Ascending aorta (tissue), 2 donors: Measurements from ENCODE around the gene PCBP3. TPM values are rescaled to one million over a fixed set of nuclear protein-coding genes. Genes with fewer than 3 reads are reported as not detected.
"Not testable (repeated sequence)": the region's sequence is repeated elsewhere in the genome, so short reads cannot be mapped to it uniquely, and the experiment has no call there.

ENCODE experiments used
- DNase-seq, 2 donors: peaks; one replicate each; pipeline ENCODE4 v3.0.0-alpha.2; 2019; ENCODE audit warnings: low spot score in 2 of 2
- H3K27ac ChIP-seq, 2 donors: fragments of 200-600 bp; sonication (generic); one replicate each; pipeline ENCODE4 v1.5.1; 2016 to 2017; ENCODE audit warnings: mild to moderate bottlenecking in 1 of 2
- H3K27me3 ChIP-seq: fragments of 200-600 bp; sonication (generic); one replicate; pipeline ENCODE4 v1.5.1; 2017
- H3K36me3 ChIP-seq, 2 donors: fragments of 200-600 bp; sonication (generic); one replicate each; pipeline ENCODE4 v1.5.1; 2016
- H3K4me1 ChIP-seq, 2 donors: fragments of 200-600 bp; sonication (generic); one replicate each; pipeline ENCODE4 v1.5.1; 2016 to 2017; ENCODE audit warnings: mild to moderate bottlenecking in 1 of 2
- H3K4me3 ChIP-seq, 2 donors: fragments of 200-600 bp; sonication (generic); one replicate each; pipeline ENCODE4 v1.5.1; 2016 to 2017; ENCODE audit warnings: mild to moderate bottlenecking in 1 of 2
- H3K9me3 ChIP-seq, 2 donors: fragments of 200-600 bp; sonication (generic); one replicate each; pipeline ENCODE4 v1.5.1; 2016
- intact Hi-C: fragments of 100-400 bp; cut with DNase I; formaldehyde crosslinking; loops from one replicate; pipeline ENCODE4 v1.15.1; 2023
- total RNA-seq: library from RNA; depleted of rRNA; stranded (reverse); fragments of >200 nt; gene quantifications from one replicate; pipeline ENCODE4 v1.1.0, GENCODE V29; 2016
- TF ChIP-seq, protein P1 (sequence below), 3 experiments: fragments of 200-600 bp in 2 of 3; fragments of 450-650 bp in 1 of 3; sonication (generic) in 2 of 3; IDR thresholded peaks; one replicate each; pipeline ENCODE4 v1.5.1; 2016 to 2019; ENCODE audit warnings: antibody characterized with exemption in 3 of 3, mild to moderate bottlenecking in 1 of 3, moderate library complexity in 1 of 3

Gene PCBP3
- total RNA-seq, 1 donor from 2014 or later = not detected

DNA sequence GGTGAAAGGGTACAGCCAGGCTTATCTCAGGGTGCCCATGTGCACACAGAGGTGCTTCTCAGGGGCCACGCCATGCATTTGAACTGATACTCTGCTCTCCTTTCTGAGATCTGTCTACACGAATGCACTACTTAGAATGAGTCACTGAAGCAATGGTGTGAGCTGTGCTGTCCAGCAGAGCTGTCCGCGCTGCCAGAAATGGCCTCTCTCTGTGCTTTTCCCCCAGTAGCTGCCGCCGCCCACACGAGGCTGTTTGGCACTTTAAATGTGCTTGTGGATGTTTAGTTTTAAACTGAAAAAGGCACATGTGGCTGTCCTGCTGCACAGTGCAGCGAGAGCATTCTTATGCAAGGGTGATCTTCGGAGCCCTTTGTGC lies 250.9 kb downstream of the PCBP3 start:
- no peaks in the 10 kb centered on the region for H3K27me3 ChIP-seq
- H3K4me3 ChIP-seq = no peak overlapping the region
- H3K9me3 ChIP-seq = no peaks in the 10 kb centered on the region
- DNase-seq = no peak
- H3K4me1 ChIP-seq = peaks cover 0 to 4% of the 10 kb centered on the region in 2 donors
- intact Hi-C loops = no loop called here
- TF ChIP-seq, protein P1, sequence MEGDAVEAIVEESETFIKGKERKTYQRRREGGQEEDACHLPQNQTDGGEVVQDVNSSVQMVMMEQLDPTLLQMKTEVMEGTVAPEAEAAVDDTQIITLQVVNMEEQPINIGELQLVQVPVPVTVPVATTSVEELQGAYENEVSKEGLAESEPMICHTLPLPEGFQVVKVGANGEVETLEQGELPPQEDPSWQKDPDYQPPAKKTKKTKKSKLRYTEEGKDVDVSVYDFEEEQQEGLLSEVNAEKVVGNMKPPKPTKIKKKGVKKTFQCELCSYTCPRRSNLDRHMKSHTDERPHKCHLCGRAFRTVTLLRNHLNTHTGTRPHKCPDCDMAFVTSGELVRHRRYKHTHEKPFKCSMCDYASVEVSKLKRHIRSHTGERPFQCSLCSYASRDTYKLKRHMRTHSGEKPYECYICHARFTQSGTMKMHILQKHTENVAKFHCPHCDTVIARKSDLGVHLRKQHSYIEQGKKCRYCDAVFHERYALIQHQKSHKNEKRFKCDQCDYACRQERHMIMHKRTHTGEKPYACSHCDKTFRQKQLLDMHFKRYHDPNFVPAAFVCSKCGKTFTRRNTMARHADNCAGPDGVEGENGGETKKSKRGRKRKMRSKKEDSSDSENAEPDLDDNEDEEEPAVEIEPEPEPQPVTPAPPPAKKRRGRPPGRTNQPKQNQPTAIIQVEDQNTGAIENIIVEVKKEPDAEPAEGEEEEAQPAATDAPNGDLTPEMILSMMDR (IDR thresholded peaks at IDR 0.05) = no peak
- no peak overlapping the region for H3K27ac ChIP-seq
- H3K36me3 ChIP-seq = no peaks in the 10 kb centered on the region

DNA sequence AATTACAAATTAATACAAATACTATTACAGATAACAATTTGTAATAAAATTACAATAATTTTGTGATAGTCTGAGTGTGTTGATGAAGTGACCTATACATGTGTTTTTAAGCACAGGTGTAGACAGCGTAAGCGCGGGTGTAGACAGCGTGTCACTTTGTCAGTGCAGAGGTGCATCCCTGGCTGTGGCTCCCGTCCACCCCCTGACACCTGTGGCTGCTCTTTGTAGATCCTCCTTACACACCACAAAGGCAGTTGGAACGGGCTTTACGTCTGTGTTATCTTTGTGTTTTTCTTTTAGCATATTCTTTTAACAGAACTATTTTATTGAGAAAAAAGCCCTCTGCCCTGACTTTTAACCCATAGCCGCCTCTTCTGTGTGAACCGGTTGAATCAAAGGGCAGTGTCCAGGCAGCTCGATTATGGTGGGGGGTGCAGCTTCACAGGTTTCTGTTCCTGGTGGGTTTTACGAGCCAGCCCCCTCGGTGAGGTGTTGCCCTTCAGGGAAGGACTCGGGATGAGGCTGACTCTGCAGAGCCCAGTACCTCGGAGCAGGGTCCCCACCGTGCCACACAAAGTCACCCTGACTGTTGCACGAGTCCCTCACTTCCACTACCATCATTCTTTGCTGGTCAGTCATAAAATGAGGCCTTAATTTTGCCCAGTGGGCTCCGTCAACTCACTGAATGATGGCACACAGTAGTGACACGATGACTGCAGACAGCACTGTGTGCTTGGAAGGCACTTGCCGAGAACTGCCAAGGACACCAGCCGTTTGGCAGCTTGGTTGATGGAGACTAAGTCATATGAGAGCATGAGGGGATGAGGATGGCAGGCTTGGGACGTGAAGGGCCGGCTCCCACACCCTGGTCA lies 251.6 kb downstream of the PCBP3 start:
- Histone ChIP-seq H3K9me3 (no peaks in the 10 kb centered on the region), H3K27me3 (no peaks in the 10 kb centered on the region), H3K4me1 (peaks cover 0 to 4% of the 10 kb centered on the region in 2 donors), H3K36me3 (no peaks in the 10 kb centered on the region), H3K4me3 (no peak overlapping the region), H3K27ac (no peak overlapping the region)
- TF ChIP-seq, protein P1 (IDR thresholded peaks at IDR 0.05) = no peak
- DNase-seq = no peak
- intact Hi-C loops = no loop called here

DNA sequence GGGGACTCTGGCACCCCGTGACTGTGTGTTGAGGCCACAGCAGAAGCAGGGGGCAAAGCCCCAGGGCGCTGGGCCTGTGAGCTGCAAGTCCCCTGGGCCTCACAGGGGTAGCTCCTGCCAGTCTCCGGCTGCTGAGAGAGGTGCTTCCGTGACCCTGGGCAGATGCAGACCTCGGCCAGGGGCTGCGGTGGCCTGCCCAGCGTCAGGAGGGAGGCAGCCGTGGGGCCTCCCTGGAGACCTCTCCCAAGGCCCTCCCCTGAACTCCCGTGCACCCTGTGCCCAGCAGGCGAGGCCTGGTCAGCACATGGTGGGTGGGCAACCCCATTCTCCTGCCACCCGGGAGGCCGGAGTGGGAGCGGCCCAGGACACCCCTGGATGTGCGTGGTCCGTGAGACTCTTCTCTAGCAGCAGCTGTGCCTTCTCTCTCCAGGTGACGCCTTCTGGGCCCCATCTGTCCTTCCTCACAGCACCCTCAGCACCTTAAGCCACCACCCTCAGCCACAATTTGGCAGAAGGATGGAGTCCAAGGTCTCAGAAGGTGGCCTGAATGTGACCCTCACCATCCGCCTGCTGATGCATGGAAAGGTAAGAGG lies 252.3 kb downstream of the PCBP3 start:
- peaks cover 0 to 4% of the 10 kb centered on the region in 2 donors for H3K4me1 ChIP-seq
- intact Hi-C loops = no loop called here
- DNase-seq = no peak
- TF ChIP-seq, protein P1 (IDR thresholded peaks at IDR 0.05) = no peak
- no peaks in the 10 kb centered on the region for H3K9me3 ChIP-seq
- no peak overlapping the region for H3K4me3 ChIP-seq
- no peaks in the 10 kb centered on the region for H3K36me3 ChIP-seq
- no peaks in the 10 kb centered on the region for H3K27me3 ChIP-seq
- no peak overlapping the region for H3K27ac ChIP-seq

DNA sequence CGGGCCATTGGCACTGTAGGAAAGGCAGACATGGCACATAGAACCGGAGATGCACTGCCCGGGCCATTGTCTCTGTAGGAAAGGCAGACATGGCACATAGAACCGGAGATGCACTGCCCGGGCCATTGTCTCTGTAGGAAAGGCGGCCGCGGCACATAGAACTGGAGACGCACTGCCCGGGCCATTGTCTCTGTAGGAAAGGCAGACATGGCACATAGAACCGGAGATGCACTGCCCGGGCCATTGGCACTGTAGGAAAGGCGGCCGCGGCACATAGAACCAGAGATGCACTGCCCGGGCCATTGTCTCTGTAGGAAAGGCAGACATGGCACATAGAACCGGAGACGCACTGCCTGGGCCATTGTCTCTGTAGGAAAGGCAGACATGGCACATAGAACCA lies 252.9 kb downstream of the PCBP3 start:
- H3K9me3 ChIP-seq, H3K27ac ChIP-seq, H3K4me3 ChIP-seq, intact Hi-C loops, H3K27me3 ChIP-seq, H3K4me1 ChIP-seq, DNase-seq, H3K36me3 ChIP-seq: not testable (repeated sequence)

DNA sequence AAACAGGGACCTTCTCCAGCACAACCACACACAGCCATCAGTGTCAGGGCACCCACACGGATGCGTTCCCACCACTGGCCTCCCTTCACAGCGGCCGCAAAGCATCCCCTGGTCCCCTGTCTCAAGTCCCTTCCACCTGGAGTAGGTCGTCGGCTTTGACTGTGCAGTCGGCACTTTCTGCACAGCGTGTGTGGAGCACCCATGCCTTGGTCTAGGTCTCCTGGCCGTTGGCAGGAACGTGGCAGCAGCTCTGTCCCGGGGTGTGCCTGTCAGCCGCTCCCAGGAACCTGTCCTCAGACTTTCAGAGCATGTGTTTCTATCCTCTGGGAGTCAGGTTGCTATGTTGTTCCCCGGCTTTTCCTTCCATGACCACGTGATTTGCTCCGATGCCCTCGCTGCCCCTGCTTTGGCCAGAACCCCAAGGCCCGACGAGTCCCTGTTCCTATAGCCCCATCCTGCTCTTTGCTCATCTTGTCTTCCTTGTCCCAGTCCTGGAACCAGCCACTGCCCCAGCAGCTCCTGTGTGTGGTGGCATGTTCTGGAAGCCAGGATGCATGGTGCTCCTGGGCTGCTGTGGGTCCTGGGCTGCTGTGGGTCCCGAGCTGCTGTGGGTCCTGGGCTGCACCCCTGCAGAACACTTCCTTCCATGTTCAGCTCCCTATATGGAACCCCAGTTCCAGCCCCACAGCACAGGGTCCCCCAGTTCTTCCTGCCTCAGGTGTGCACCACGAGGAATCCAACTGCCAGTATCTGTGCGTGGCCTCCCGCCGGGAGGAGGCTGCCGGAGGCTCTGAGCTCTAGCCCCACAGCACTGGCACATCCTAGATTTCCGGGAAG lies 253.9 kb downstream of the PCBP3 start:
- intact Hi-C loops = no loop called here
- no peaks in the 10 kb centered on the region for H3K36me3 ChIP-seq
- peaks cover 0 to 4% of the 10 kb centered on the region in 2 donors for H3K4me1 ChIP-seq
- H3K27ac ChIP-seq = no peak overlapping the region
- no peak overlapping the region for H3K4me3 ChIP-seq
- H3K9me3 ChIP-seq = no peaks in the 10 kb centered on the region
- TF ChIP-seq, protein P1 (IDR thresholded peaks at IDR 0.05) = no peak
- no peaks in the 10 kb centered on the region for H3K27me3 ChIP-seq
- no peak for DNase-seq

DNA sequence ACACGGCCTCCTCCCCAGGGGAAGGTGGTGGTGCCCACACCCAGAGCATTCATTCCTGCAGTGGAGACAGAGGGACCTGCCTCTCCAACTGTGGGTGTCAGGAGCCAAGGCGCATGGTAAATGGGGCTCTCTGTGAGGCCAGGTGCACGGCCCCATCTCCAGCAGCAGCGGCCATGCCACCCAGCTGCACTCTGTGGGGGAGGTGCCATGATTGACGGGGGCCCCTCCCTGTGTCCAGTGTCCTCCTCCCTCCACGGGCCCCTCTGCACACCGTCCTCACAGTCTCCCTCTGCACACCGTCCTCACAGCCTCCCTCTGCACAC lies 254.5 kb downstream of the PCBP3 start:
- TF ChIP-seq, protein P1 (IDR thresholded peaks at IDR 0.05) = no peak
- no peaks in the 10 kb centered on the region for H3K27me3 ChIP-seq
- no peaks in the 10 kb centered on the region for H3K9me3 ChIP-seq
- no peak overlapping the region for H3K4me3 ChIP-seq
- H3K4me1 ChIP-seq = peaks cover 0 to 4% of the 10 kb centered on the region in 2 donors
- DNase-seq = no peak
- H3K27ac ChIP-seq = no peak overlapping the region
- intact Hi-C loops = no loop called here
- no peaks in the 10 kb centered on the region for H3K36me3 ChIP-seq
